ENCODE data around the gene SENP5.
"Not testable (repeated sequence)": the region's sequence is repeated elsewhere in the genome, so short reads cannot be mapped to it uniquely, and the experiment has no call there.

The SENP5 gene, protein sequence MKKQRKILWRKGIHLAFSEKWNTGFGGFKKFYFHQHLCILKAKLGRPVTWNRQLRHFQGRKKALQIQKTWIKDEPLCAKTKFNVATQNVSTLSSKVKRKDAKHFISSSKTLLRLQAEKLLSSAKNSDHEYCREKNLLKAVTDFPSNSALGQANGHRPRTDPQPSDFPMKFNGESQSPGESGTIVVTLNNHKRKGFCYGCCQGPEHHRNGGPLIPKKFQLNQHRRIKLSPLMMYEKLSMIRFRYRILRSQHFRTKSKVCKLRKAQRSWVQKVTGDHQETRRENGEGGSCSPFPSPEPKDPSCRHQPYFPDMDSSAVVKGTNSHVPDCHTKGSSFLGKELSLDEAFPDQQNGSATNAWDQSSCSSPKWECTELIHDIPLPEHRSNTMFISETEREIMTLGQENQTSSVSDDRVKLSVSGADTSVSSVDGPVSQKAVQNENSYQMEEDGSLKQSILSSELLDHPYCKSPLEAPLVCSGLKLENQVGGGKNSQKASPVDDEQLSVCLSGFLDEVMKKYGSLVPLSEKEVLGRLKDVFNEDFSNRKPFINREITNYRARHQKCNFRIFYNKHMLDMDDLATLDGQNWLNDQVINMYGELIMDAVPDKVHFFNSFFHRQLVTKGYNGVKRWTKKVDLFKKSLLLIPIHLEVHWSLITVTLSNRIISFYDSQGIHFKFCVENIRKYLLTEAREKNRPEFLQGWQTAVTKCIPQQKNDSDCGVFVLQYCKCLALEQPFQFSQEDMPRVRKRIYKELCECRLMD

DNA sequence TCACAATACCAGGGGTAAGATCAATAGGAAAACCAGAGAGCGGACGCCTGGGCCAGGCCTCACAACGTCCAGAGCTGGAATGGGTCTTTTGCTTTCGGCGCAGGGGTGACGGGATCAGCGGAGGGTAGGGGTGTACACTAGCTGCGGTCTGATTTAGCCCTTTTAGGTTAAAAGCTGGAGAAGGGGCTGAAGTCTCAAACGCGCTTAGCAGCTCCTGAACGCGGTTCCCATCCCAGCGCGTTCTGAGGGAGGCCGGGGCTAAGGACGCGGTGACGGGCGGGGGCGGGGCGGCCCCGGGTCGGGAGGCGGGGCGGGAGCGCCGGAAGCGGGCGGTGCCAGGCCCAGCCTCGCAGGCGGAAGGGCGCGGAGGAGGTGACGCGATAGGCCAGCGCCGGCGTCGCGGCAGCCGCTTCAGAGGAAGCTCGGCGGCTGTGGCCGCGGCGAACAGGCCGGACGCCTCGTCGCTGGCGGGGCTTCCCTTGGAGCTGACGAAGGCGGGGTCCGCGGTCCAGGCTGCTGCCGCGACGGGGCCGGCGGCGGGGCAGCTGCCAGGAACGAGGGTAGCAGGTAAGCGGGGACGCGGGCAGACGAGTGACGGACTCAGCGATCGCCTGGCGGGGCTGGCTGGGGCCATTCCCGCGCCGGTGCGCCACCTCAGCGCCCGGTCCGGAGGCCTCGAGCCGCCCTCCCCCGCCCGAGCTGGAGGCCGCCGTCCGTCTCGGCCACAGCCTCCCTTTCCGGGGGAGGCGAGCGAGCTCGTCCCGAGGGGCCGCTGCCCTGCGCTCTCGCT is at the start of gene SENP5:
SENP5 (plus strand) TSS at position 414 of the 790 bp plus-strand sequence. CDS start 17,262 bp downstream, outside the sequence.
- Histone ChIP-seq H3K4me1 (ENCODE audit: control insufficient read depth, insufficient read depth, low read length) (no peaks in the 10 kb centered on the region), H3K27me3 (ENCODE audit: control insufficient read depth, insufficient read depth, low read length) (no peaks in the 10 kb centered on the region), H3K9me3 (ENCODE audit: control insufficient read depth, insufficient read depth, low read length) (no peaks in the 10 kb centered on the region), H3K36me3 (ENCODE audit: control insufficient read depth, insufficient read depth, low read length) (no peaks in the 10 kb centered on the region), H3K4me3 (ENCODE audit: low read depth, low read length) (peak within 1 kb of the TSS; percentile 92), H3K9ac (ENCODE audit: low read depth, low read length) (peak within 1 kb of the TSS; percentile 68)

DNA sequence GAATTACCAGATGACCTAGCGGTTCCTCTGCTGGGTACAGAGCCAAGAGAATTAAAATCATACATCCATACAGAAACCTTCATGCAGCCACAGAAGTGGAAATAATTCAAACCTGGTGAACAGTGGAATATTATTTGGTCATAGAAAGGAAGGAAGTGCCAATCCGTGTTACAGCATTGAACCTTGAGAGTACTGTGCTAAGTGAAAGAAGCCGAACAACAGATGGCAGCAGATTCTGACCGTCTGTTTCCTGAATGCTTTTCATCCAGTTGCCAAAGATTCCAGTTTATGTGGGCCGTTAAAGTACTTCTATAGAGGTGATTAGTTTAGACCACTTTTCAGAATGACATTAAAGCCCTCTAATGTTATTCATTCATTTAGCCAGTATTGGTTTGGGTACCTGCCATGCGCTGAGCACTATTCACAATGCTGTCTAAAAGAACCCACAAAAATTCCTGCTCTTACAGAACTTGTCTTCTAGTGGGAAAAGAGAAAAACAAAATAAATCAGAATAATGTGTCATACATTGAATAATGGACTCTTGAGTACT is 45.8 kb upstream of the SENP5 start:
- Histone ChIP-seq H3K36me3 (ENCODE audit: control insufficient read depth, insufficient read depth, low read length) (peaks cover 34% of the 10 kb centered on the region), H3K4me3 (ENCODE audit: low read depth, low read length) (no peak overlapping the region), H3K9me3 (ENCODE audit: control insufficient read depth, insufficient read depth, low read length) (no peaks in the 10 kb centered on the region), H3K9ac (ENCODE audit: low read depth, low read length) (no peak overlapping the region), H3K27me3 (ENCODE audit: control insufficient read depth, insufficient read depth, low read length) (no peaks in the 10 kb centered on the region), H3K4me1 (ENCODE audit: control insufficient read depth, insufficient read depth, low read length) (no peaks in the 10 kb centered on the region)

DNA sequence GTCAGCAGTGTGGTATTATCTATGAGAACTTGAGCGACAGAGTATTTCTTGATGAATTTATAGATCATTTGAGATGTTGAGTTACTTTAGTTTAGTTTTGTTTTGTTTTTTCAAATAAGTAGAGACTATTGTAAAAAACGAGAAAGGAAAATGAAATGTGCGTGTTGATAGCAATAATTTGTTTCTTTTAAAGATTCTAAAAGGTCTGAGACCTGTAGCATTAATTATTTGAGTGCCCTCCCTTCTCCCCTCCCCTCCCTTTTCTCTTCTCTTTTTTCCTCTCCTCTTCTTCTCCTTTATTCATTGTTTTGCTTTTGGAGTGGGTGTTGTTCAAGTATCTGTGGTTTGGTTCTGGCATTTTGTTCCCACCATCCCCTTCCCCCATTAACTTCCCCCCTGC is 38.1 kb upstream of the SENP5 start:
- not testable (repeated sequence) for H3K4me3 ChIP-seq (ENCODE audit: low read depth, low read length); H3K9ac ChIP-seq (ENCODE audit: low read depth, low read length); H3K27me3 ChIP-seq (ENCODE audit: control insufficient read depth, insufficient read depth, low read length); H3K4me1 ChIP-seq (ENCODE audit: control insufficient read depth, insufficient read depth, low read length); H3K9me3 ChIP-seq (ENCODE audit: control insufficient read depth, insufficient read depth, low read length); H3K36me3 ChIP-seq (ENCODE audit: control insufficient read depth, insufficient read depth, low read length)

DNA sequence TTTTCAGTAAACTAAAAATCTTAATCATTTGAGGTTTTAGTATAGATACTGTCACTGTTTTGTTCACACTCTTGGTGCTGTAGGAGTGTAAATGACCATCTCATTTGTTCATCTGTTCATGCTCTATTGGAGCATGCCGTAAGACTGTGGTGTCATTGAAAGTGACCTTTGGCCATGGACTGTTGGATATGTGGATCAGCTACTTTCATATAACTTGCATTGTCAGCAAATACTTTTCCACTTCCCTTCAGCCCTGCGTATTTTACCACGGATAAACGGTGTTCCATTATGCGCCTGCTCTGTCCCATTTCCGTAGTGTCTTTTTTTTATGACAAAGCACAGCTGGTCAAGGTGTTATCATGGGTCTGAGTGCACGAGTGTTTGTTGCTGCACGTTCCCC is 32.6 kb upstream of the SENP5 start:
- H3K4me1 ChIP-seq (ENCODE audit: control insufficient read depth, insufficient read depth, low read length): no peaks in the 10 kb centered on the region
- H3K9ac ChIP-seq (ENCODE audit: low read depth, low read length): no peak overlapping the region
- H3K9me3 ChIP-seq (ENCODE audit: control insufficient read depth, insufficient read depth, low read length): no peaks in the 10 kb centered on the region
- peaks cover 2% of the 10 kb centered on the region for H3K36me3 ChIP-seq (ENCODE audit: control insufficient read depth, insufficient read depth, low read length)
- no peaks in the 10 kb centered on the region for H3K27me3 ChIP-seq (ENCODE audit: control insufficient read depth, insufficient read depth, low read length)
- no peak overlapping the region for H3K4me3 ChIP-seq (ENCODE audit: low read depth, low read length)

DNA sequence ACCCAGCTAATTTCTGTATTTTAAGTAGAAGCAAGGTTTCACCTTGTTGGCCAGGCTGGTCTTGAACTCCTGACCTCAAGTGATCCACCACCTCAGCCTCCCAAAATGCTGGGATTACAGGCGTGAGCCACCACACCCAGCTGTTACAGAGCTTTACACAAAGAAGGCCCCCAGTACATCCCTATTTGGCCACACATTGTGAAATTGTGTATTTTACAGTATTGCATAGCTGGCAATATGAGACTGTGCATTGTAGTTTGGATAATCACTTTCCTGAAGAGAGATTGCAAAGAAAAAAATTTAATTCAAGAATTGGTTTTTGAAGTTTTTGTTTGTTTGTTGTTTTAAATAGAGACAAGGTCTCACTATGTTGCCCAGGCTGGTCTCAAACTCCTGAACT is 31.1 kb upstream of the SENP5 start:
- not testable (repeated sequence) for H3K9ac ChIP-seq (ENCODE audit: low read depth, low read length); H3K4me3 ChIP-seq (ENCODE audit: low read depth, low read length); H3K9me3 ChIP-seq (ENCODE audit: control insufficient read depth, insufficient read depth, low read length); H3K27me3 ChIP-seq (ENCODE audit: control insufficient read depth, insufficient read depth, low read length); H3K36me3 ChIP-seq (ENCODE audit: control insufficient read depth, insufficient read depth, low read length); H3K4me1 ChIP-seq (ENCODE audit: control insufficient read depth, insufficient read depth, low read length)

DNA sequence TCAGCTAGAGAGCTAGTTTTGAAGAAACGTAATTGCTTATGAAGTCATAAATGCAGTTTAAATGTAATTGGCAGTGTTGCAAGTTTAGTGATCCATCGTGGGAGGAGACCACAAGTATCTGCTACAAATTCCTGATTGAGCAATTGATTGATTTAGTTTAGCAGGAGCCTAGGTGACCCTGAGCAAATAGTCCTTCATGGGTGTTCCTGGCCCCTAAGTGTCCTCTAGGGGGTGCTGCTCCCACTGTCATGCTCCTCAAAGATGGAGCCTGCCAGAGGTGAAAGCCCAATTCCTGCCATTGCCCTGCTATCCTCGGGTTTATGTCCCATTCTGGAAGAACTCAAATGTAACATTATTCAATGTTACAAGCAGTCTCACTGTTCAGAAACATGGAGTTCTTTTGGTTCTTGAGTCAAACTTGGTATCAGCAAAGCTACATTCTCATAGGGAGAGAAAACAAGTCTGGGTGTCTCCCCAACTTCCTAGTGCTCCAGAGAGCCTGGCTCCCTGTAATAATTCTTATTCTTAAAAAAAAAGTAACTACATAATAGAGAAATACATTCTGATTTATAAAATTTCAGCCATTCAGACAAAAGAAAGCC is 29.8 kb upstream of the SENP5 start:
- Histone ChIP-seq H3K4me1 (ENCODE audit: control insufficient read depth, insufficient read depth, low read length) (no peaks in the 10 kb centered on the region), H3K27me3 (ENCODE audit: control insufficient read depth, insufficient read depth, low read length) (no peaks in the 10 kb centered on the region), H3K9ac (ENCODE audit: low read depth, low read length) (no peak overlapping the region), H3K9me3 (ENCODE audit: control insufficient read depth, insufficient read depth, low read length) (no peaks in the 10 kb centered on the region), H3K36me3 (ENCODE audit: control insufficient read depth, insufficient read depth, low read length) (no peaks in the 10 kb centered on the region), H3K4me3 (ENCODE audit: low read depth, low read length) (no peak overlapping the region)

DNA sequence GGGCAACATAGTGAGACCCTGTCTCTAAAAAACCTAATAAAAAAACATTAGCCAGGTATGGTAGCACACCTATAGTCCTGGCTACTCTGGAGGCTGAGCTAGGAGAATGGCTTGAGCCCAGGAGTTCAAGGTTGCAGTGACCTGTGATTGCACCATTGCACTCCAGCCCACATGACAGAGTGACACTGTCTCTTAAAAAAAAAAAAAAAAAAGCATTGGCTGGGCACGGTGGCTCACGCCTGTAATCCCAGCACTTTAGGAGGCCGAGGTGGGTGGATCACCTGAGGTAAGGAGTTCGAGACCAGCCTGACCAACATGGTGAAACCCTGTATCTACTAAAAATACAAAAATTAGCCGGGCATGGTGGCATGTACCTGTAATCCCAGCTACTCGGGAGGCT is 28.4 kb upstream of the SENP5 start:
- not testable (repeated sequence) for H3K4me3 ChIP-seq (ENCODE audit: low read depth, low read length); H3K9me3 ChIP-seq (ENCODE audit: control insufficient read depth, insufficient read depth, low read length); H3K36me3 ChIP-seq (ENCODE audit: control insufficient read depth, insufficient read depth, low read length); H3K9ac ChIP-seq (ENCODE audit: low read depth, low read length); H3K4me1 ChIP-seq (ENCODE audit: control insufficient read depth, insufficient read depth, low read length); H3K27me3 ChIP-seq (ENCODE audit: control insufficient read depth, insufficient read depth, low read length)

DNA sequence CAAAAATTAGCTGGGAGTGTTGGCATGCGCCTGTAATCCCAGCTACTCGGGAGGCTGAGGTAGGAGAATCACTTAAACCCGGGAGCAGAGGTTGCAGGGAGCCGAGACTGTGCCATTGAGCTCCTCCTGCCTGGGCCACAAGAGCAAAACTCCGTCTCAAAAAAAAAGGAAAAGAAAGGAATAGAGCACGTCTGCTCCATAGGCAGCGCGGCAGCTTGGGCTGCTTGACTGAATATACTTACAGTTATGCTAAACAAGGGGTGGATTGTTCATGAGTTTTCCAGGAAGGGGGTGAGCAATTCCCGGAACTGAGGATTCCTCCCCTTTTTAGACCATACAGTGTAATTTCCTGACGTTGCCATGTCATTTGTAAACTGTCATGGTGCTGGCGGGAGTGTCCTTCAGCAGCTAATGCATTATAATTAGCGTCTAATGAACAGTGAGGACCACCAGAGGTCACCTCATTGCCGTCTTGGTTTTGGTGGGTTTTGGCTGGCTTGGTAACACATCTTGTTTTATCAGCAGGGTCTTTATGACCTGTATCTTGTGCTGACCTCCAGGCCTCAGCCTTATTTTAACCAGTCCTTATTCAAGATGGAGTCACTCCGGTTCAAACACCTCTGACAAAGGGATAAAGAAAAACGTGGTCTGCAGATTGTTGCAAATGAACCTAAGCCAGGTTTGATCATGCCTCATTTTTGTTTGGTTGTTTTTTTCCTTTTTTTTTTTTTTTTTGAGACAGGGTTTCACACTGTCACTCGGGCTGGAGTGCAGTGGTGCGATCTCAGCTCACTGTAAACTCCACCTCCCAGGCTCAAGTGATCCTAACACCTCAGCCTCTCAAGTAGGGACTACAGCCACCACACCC is 24.9 kb upstream of the SENP5 start:
- Histone ChIP-seq H3K36me3 (ENCODE audit: control insufficient read depth, insufficient read depth, low read length) (no peaks in the 10 kb centered on the region), H3K9ac (ENCODE audit: low read depth, low read length) (no peak overlapping the region), H3K4me3 (ENCODE audit: low read depth, low read length) (no peak overlapping the region), H3K27me3 (ENCODE audit: control insufficient read depth, insufficient read depth, low read length) (no peaks in the 10 kb centered on the region), H3K9me3 (ENCODE audit: control insufficient read depth, insufficient read depth, low read length) (no peaks in the 10 kb centered on the region), H3K4me1 (ENCODE audit: control insufficient read depth, insufficient read depth, low read length) (no peaks in the 10 kb centered on the region)

DNA sequence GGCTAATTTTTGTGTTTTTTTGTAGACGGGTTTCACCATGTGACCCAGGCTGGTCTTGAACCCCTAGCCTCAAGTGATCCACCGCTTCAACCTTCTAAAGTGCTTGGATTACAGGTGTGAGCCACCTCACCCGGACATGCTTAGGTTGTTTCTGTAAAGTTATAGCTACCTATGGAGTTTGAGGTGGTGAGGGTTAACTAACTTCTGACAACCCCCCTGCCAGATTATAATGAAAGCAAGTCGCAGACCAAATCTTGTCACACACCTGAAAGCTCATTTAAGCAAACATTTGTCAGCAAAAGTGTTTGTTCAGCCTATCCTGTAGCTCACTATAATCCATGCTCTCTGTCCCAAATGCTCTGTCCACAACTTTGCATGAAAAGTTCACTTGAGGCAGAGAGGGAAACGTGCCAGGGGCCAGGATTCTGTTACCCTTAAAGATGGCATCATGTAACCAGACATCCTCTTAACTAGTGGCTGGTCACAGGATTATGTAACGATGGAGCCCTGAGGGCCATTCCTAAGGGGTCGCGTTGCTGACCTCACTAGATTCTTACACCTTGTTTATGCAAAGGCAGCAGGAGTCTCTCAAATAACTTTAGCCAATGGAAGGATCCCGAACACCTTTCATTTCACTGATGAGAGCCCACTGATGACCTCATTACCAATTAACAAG is 24.1 kb upstream of the SENP5 start:
- no peak overlapping the region for H3K9ac ChIP-seq (ENCODE audit: low read depth, low read length)
- H3K36me3 ChIP-seq (ENCODE audit: control insufficient read depth, insufficient read depth, low read length): no peaks in the 10 kb centered on the region
- H3K4me3 ChIP-seq (ENCODE audit: low read depth, low read length): no peak overlapping the region
- no peaks in the 10 kb centered on the region for H3K27me3 ChIP-seq (ENCODE audit: control insufficient read depth, insufficient read depth, low read length)
- peaks cover 2% of the 10 kb centered on the region for H3K9me3 ChIP-seq (ENCODE audit: control insufficient read depth, insufficient read depth, low read length)
- no peaks in the 10 kb centered on the region for H3K4me1 ChIP-seq (ENCODE audit: control insufficient read depth, insufficient read depth, low read length)
